Testis (tissue), 3 donors: ENCODE data around the gene COL2A1. TPM values are rescaled to one million over a fixed set of nuclear protein-coding genes. Genes with fewer than 3 reads are reported as not detected.
A peak's percentile ranks its signal among the peaks of the same experiment; 100 is the strongest.
"Not testable (repeated sequence)": the region's sequence is repeated elsewhere in the genome, so short reads cannot be mapped to it uniquely, and the experiment has no call there.

Experiments used
- DNase-seq: peaks from one replicate; pipeline ENCODE4 v3.0.0-alpha.2; 2019
- H3K27ac ChIP-seq, 2 donors: fragments of 200-600 bp; sonication (generic); one replicate each; pipeline ENCODE4 v1.5.1; 2019
- H3K27me3 ChIP-seq: fragments of 200-600 bp; sonication (generic); one replicate; pipeline ENCODE4 v1.5.1; 2019
- H3K36me3 ChIP-seq: fragments of 200-600 bp; sonication (generic); one replicate; pipeline ENCODE4 v1.5.1; 2017; ENCODE audit warnings: low read depth; ENCODE audit errors: missing control alignments
- H3K4me1 ChIP-seq: fragments of 200-600 bp; sonication (generic); one replicate; pipeline ENCODE4 v1.5.1; 2019
- H3K4me3 ChIP-seq, 2 donors: fragments of 200-600 bp; sonication (generic); one replicate each; pipeline ENCODE4 v1.5.1; 2017 to 2019
- H3K9me3 ChIP-seq: fragments of 200-600 bp; sonication (generic); one replicate; pipeline ENCODE4 v1.5.1; 2017
- CTCF ChIP-seq, 3 experiments: fragments of 450-650 bp in 2 of 3; fragments of 200-600 bp in 1 of 3; sonication (generic) in 1 of 3; IDR thresholded peaks; one replicate each; pipeline ENCODE4 v1.5.1; 2016 to 2019; ENCODE audit warnings: antibody characterized with exemption in 3 of 3, mild to moderate bottlenecking in 2 of 3, moderate library complexity in 1 of 3
- POLR2A ChIP-seq: fragments of 450-650 bp; IDR thresholded peaks from one replicate; pipeline ENCODE4 v1.6.1; 2017; ENCODE audit warnings: antibody characterized with exemption, mild to moderate bottlenecking, moderate library complexity
- WGBS, 2 donors: methylation state at CpG; one replicate each; pipeline ENCODE4 v1.1.5; 2018; 5-methylcytosine and 5-hydroxymethylcytosine counted together
- intact Hi-C: fragments of 100-400 bp; cut with DNase I; formaldehyde crosslinking; loops from one replicate; pipeline ENCODE4 v1.15.1; 2023; ENCODE audit warnings: low total_unique reads
- polyA plus RNA-seq: library from polyadenylated mRNA; stranded (reverse); fragments of 350-450 nt; fragmentation: Illumina TruSeq; extraction: RNeasy Lipid Tissue Mini Kit (QIAGEN cat#74804); gene quantifications from one replicate; pipeline ENCODE4 v1.2.3, GENCODE V29; 2014; ENCODE audit warnings: low read depth, low replicate concordance; ENCODE audit not compliant: insufficient read depth
- total RNA-seq, 2 donors: library from RNA; depleted of rRNA; stranded (reverse); fragments of >200 nt; gene quantifications; one replicate each; pipeline ENCODE4 v1.2.3, GENCODE V29; 2016

Gene COL2A1
- total and polyA plus RNA-seq, 3 donors from 2014 or later, result 1.8 to 8.0 (median 2.8) TPM

GRCh38 chr12:47964106-47964728, 40.1 kb downstream of the COL2A1 start:
- WGBS, 2 donors, result 13 to 20% methylated on average over 18 of the region's 18 CpGs
- intact Hi-C loops, result no loop called here

GRCh38 chr12:47963340-47964040, 40.8 kb downstream of the COL2A1 start, which contains the start of gene TMEM106C:
Gene TMEM106C (plus strand): TSS chr12:47963596. CDS start chr12:47964237, 641 bp downstream.
- peaks cover 11% of the 10 kb centered on the region for H3K4me1 ChIP-seq
- intact Hi-C loops, result no loop called here
- TF ChIP-seq POLR2A, result no peak
- TF ChIP-seq CTCF (IDR thresholded peaks at IDR 0.05), result peak; percentile 90 to 97 (median 91)
- no peaks in the 10 kb centered on the region for H3K27me3 ChIP-seq
- H3K9me3 ChIP-seq, result no peaks in the 10 kb centered on the region
- no peaks in the 10 kb centered on the region for H3K36me3 ChIP-seq
- DNase-seq, result peak; percentile 94
- peak within 1 kb of the TSS; percentile 62 to 85 for H3K4me3 ChIP-seq
- WGBS, 2 donors, result 0 to 1% methylated on average over 36 to 57 of the region's 59 CpGs
- peak within 1 kb of the TSS; percentile 26 to 67 for H3K27ac ChIP-seq

More at GRCh38 chr12:47964106-47964728, 40.1 kb downstream of the COL2A1 start:
- Histone ChIP-seq H3K27ac (peak overlapping the region in 1 of 2 donors; percentile 67), H3K27me3 (no peaks in the 10 kb centered on the region), H3K4me3 (peak overlapping the region; percentile 62 to 85), H3K36me3 (no peaks in the 10 kb centered on the region), H3K4me1 (peaks cover 11% of the 10 kb centered on the region), H3K9me3 (no peaks in the 10 kb centered on the region)
- DNase-seq, result peak; percentile 59
- no peak for TF ChIP-seq CTCF (IDR thresholded peaks at IDR 0.05)
- TF ChIP-seq POLR2A, result no peak

GRCh38 chr12:47962198-47962597, 42.1 kb downstream of the COL2A1 start:
- no peak overlapping the region for H3K27ac ChIP-seq
- H3K4me1 ChIP-seq, result peaks cover 11% of the 10 kb centered on the region
- TF ChIP-seq CTCF (IDR thresholded peaks at IDR 0.05) (no peak), POLR2A (no peak)
- no peak for DNase-seq
- H3K4me3 ChIP-seq, result no peak overlapping the region
- intact Hi-C loops, result no loop called here
- H3K36me3 ChIP-seq, result no peaks in the 10 kb centered on the region
- no peaks in the 10 kb centered on the region for H3K27me3 ChIP-seq
- H3K9me3 ChIP-seq, result no peaks in the 10 kb centered on the region
- WGBS, 2 donors, result 59 to 73% methylated on average over 11 of the region's 11 CpGs

GRCh38 chr12:47957671-47958070, 46.6 kb downstream of the COL2A1 start:
- DNase-seq, H3K27ac ChIP-seq, intact Hi-C loops, H3K9me3 ChIP-seq, H3K27me3 ChIP-seq, H3K4me1 ChIP-seq, H3K36me3 ChIP-seq, H3K4me3 ChIP-seq: not testable (repeated sequence)
- WGBS, 2 donors, result 96% methylated on average over 1 of the region's 1 CpG; no CpG with 5 or more reads in 1 of the 2 donors

GRCh38 chr12:47955059-47955458, 49.2 kb downstream of the COL2A1 start:
- intact Hi-C loops, result no loop called here
- no peaks in the 10 kb centered on the region for H3K36me3 ChIP-seq

More at GRCh38 chr12:47955059-47955458, 49.2 kb downstream of the COL2A1 start:
- Histone ChIP-seq H3K9me3 (no peaks in the 10 kb centered on the region), H3K27ac (no peak overlapping the region), H3K27me3 (no peaks in the 10 kb centered on the region), H3K4me1 (no peaks in the 10 kb centered on the region), H3K4me3 (no peak overlapping the region)
- no peak for DNase-seq
- no peak for TF ChIP-seq POLR2A
- TF ChIP-seq CTCF (IDR thresholded peaks at IDR 0.05), result no peak
- 87% methylated on average over 3 of the region's 3 CpGs for WGBS, 2 donors
